Common myeloid progenitor, CD34-positive (primary cell): ENCODE measurements around the gene FADS6.
A peak's percentile ranks its signal among the peaks of the same experiment; 100 is the strongest.
"Not testable (repeated sequence)": the region's sequence is repeated elsewhere in the genome, so short reads cannot be mapped to it uniquely, and the experiment has no call there.

Experiments used
- CTCF ChIA-PET: fragments of 350-600 bp; sonication (Branson Sonifier 250); formaldehyde crosslinking; loops from one replicate; lab custom pipeline; 2021; ENCODE audit warnings: antibody characterized with exemption; lab: Charles Lee
- POLR2A ChIA-PET: fragments of 350-600 bp; sonication (Branson Sonifier 250); formaldehyde crosslinking; loops from one replicate; lab custom pipeline; 2021; ENCODE audit warnings: antibody characterized with exemption; lab: Charles Lee
- DNase-seq, 3 donors: peaks; one replicate each; pipeline versions ENCODE4 v3.0.0 to v3.0.0-alpha.2; 2013
- H3K27ac ChIP-seq, 2 experiments: 1 replicate in 1 of 2; 2 replicates in 1 of 2; pipeline ENCODE4 v1.7.0; 2013; ENCODE audit warnings: inconsistent platforms in 2 of 2, low read length in 2 of 2, mild to moderate bottlenecking in 2 of 2, low read depth in 1 of 2, moderate library complexity in 1 of 2; ENCODE audit not compliant: severe bottlenecking in 2 of 2, insufficient read depth in 1 of 2, poor library complexity in 1 of 2
- H3K27me3 ChIP-seq, 5 experiments: replicated peaks in 2 of 5; 1 replicate in 3 of 5; 2 replicates in 2 of 5; pipeline versions ENCODE4 v1.6.1 to v1.7.0; 2013; ENCODE audit warnings: low read length in 4 of 5, mild to moderate bottlenecking in 2 of 5, moderate library complexity in 2 of 5, inconsistent platforms in 1 of 5; ENCODE audit not compliant: insufficient read depth in 5 of 5, control insufficient read depth in 4 of 5
- H3K36me3 ChIP-seq, 4 experiments: 1 replicate in 2 of 4; 2 replicates in 2 of 4; pipeline versions ENCODE4 v1.6.1 to v1.7.0; 2013; ENCODE audit warnings: low read length in 3 of 4, control low read depth in 1 of 4, mild to moderate bottlenecking in 1 of 4; ENCODE audit not compliant: control insufficient read depth in 4 of 4, insufficient read depth in 4 of 4
- H3K4me1 ChIP-seq, 4 experiments: 1 replicate in 3 of 4; 2 replicates in 1 of 4; pipeline versions ENCODE4 v1.6.1 to v1.7.1; 2013; ENCODE audit warnings: low read length in 3 of 4, mild to moderate bottlenecking in 3 of 4, control low read depth in 1 of 4, inconsistent platforms in 1 of 4, moderate library complexity in 1 of 4; ENCODE audit not compliant: control insufficient read depth in 4 of 4, insufficient read depth in 4 of 4; ENCODE audit errors: control extremely low read depth in 1 of 4
- H3K4me3 ChIP-seq, 7 experiments: 1 replicate in 4 of 7; 2 replicates in 3 of 7; pipeline versions ENCODE4 v1.5.1 to v1.7.0; 2013; ENCODE audit warnings: mild to moderate bottlenecking in 7 of 7, low read length in 6 of 7, moderate library complexity in 6 of 7, inconsistent platforms in 2 of 7, low read depth in 2 of 7, control low read depth in 1 of 7; ENCODE audit not compliant: insufficient read depth in 4 of 7, control insufficient read depth in 1 of 7; ENCODE audit errors: extremely low read depth in 1 of 7
- H3K9me3 ChIP-seq, 5 experiments: 1 replicate in 4 of 5; 2 replicates in 1 of 5; pipeline versions ENCODE4 v1.6.1 to v1.7.1; 2013; ENCODE audit warnings: low read length in 4 of 5, mild to moderate bottlenecking in 2 of 5, inconsistent platforms in 1 of 5, low read depth in 1 of 5, moderate library complexity in 1 of 5; ENCODE audit not compliant: control insufficient read depth in 4 of 5, insufficient read depth in 2 of 5; ENCODE audit errors: control extremely low read depth in 1 of 5
- WGBS: methylation state at CpG from one replicate; pipeline ENCODE4 v1.1.5; 2013; ENCODE audit not compliant: insufficient coverage; 5-methylcytosine and 5-hydroxymethylcytosine counted together

The FADS6 gene

GRCh38 chr17:74873874-74874614 is 19.4 kb downstream of the FADS6 start:
- peaks cover 4 to 21% (median 13%) of the 10 kb centered on the region in 4 experiments for H3K4me1 ChIP-seq
- no peaks in the 10 kb centered on the region for H3K36me3 ChIP-seq
- no peaks in the 10 kb centered on the region for H3K9me3 ChIP-seq
- ChIA-PET CTCF (interaction anchor here (1.0 to 1.1 kb wide), 2 partner anchors 12 to 16 kb away, joined by 3 to 5 read pairs; no protein-coding TSS in a partner anchor), POLR2A (interaction anchor here (1.4 kb wide), 1 partner anchor 397 kb away, joined by 3 read pairs; the partner anchor contains the start of gene MIF4GD)
- H3K4me3 ChIP-seq: peak overlapping the region in 6 of 7 experiments; percentile 82 to 95 (median 88)
- WGBS: no CpG with 5 or more reads among the region's 6 CpGs
- peak overlapping the region; percentile 86 to 94 for H3K27ac ChIP-seq
- H3K27me3 ChIP-seq: no peaks in the 10 kb centered on the region
- no peak for DNase-seq

- peak; percentile 100 for DNase-seq
Measured at GRCh38 chr17:74873037-74873873, 20.2 kb downstream of the FADS6 start.

GRCh38 chr17:74872313-74873036 is 21.0 kb downstream of the FADS6 start, which contains the start of gene FDXR:
FDXR (minus strand) TSS chr17:74872994; CDS start chr17:74872944, 50 bp downstream.
- POLR2A ChIA-PET: interaction anchor here (0.6 to 1.4 kb wide), 2 partner anchors 61 to 398 kb away, joined by 3 read pairs; partner anchors contain the start of gene MIF4GD
- CTCF ChIA-PET: interaction anchor here (0.9 to 5.0 kb wide), 5 partner anchors 9 to 81 kb away, joined by 3 to 20 read pairs (median 7); partner anchors contain the start of gene GRIN2C
- H3K36me3 ChIP-seq: no peaks in the 10 kb centered on the region
- H3K4me3 ChIP-seq: peak within 1 kb of the TSS; percentile 68 to 95 (median 85)
- DNase-seq: no peak
- no peaks in the 10 kb centered on the region for H3K27me3 ChIP-seq
- peak within 1 kb of the TSS; percentile 86 to 94 for H3K27ac ChIP-seq
- no peaks in the 10 kb centered on the region for H3K9me3 ChIP-seq
- peaks cover 4 to 29% (median 13%) of the 10 kb centered on the region in 4 experiments for H3K4me1 ChIP-seq
- 8% methylated on average over 38 of the region's 38 CpGs for WGBS

More at GRCh38 chr17:74873037-74873873, 20.2 kb downstream of the FADS6 start:
- Histone ChIP-seq H3K4me1 (peaks cover 4 to 29% (median 13%) of the 10 kb centered on the region in 4 experiments), H3K27me3 (no peaks in the 10 kb centered on the region), H3K4me3 (peak overlapping the region; percentile 68 to 95 (median 85)), H3K9me3 (no peaks in the 10 kb centered on the region), H3K36me3 (no peaks in the 10 kb centered on the region), H3K27ac (peak overlapping the region; percentile 86 to 94)
- 0% methylated on average over 42 of the region's 55 CpGs for WGBS
- ChIA-PET POLR2A (interaction anchor here (0.6 to 1.4 kb wide), 3 partner anchors 49 to 397 kb away, joined by 3 to 4 read pairs (median 3); partner anchors contain the start of gene MIF4GD), CTCF (interaction anchor here (0.5 to 1.4 kb wide), 3 partner anchors 10 to 215 kb away, joined by 3 to 7 read pairs (median 5); partner anchors contain the start of gene SLC16A5)

GRCh38 chr17:74871356-74872076 is 21.9 kb downstream of the FADS6 start:
- H3K36me3 ChIP-seq: no peaks in the 10 kb centered on the region
- no peaks in the 10 kb centered on the region for H3K27me3 ChIP-seq
- no peak overlapping the region for H3K27ac ChIP-seq
- CTCF ChIA-PET: interaction anchor here (0.9 to 5.0 kb wide), 6 partner anchors 10 to 80 kb away, joined by 3 to 20 read pairs (median 4); partner anchors contain the start of gene GRIN2C
- no peak overlapping the region for H3K4me3 ChIP-seq
- peaks cover 4 to 29% (median 13%) of the 10 kb centered on the region in 4 experiments for H3K4me1 ChIP-seq
- DNase-seq: no peak
- WGBS: 99% methylated on average over 10 of the region's 11 CpGs
- POLR2A ChIA-PET: no interaction called here
- no peaks in the 10 kb centered on the region for H3K9me3 ChIP-seq

- DNase-seq: no peak
- Histone ChIP-seq H3K4me1 (peaks cover 4 to 29% (median 13%) of the 10 kb centered on the region in 4 experiments), H3K9me3 (no peaks in the 10 kb centered on the region), H3K27me3 (no peaks in the 10 kb centered on the region), H3K4me3 (no peak overlapping the region), H3K27ac (no peak overlapping the region), H3K36me3 (no peaks in the 10 kb centered on the region)
- WGBS: 100% methylated on average over 1 of the region's 3 CpGs
- CTCF ChIA-PET: interaction anchor here (1.0 to 5.0 kb wide), 3 partner anchors 11 to 32 kb away, joined by 4 to 20 read pairs (median 14); partner anchors contain the start of gene GRIN2C
- POLR2A ChIA-PET: no interaction called here
Measured at GRCh38 chr17:74870512-74870911, 22.9 kb downstream of the FADS6 start.

- POLR2A ChIA-PET, H3K36me3 ChIP-seq, H3K27me3 ChIP-seq, DNase-seq, H3K4me3 ChIP-seq, H3K9me3 ChIP-seq, H3K27ac ChIP-seq: not testable (repeated sequence)
- peaks cover 4 to 29% (median 13%) of the 10 kb centered on the region in 4 experiments for H3K4me1 ChIP-seq
- 93% methylated on average over 2 of the region's 9 CpGs for WGBS
- CTCF ChIA-PET: interaction anchor here (1.0 to 5.0 kb wide), 6 partner anchors 8 to 79 kb away, joined by 3 to 20 read pairs (median 10); partner anchors contain the start of gene GRIN2C
Measured at GRCh38 chr17:74870028-74870427, 23.4 kb downstream of the FADS6 start.
